DMS79 (cell line): ENCODE results near the gene PRDX2.
"Not testable (repeated sequence)": the region's sequence is repeated elsewhere in the genome, so short reads cannot be mapped to it uniquely, and the experiment has no call there.

ENCODE experiments used
- DNase-seq: peaks from one replicate; lab custom pipeline; 2025; lab: John Stamatoyannopoulos, UW

The PRDX2 gene

GRCh38 chr19:12825254-12826131 lies 23.9 kb upstream of the PRDX2 start:
- DNase-seq = no peak

- no peak for DNase-seq
These were observed 20.2 kb upstream of the PRDX2 start for GRCh38 chr19:12821761-12822160.

DNA sequence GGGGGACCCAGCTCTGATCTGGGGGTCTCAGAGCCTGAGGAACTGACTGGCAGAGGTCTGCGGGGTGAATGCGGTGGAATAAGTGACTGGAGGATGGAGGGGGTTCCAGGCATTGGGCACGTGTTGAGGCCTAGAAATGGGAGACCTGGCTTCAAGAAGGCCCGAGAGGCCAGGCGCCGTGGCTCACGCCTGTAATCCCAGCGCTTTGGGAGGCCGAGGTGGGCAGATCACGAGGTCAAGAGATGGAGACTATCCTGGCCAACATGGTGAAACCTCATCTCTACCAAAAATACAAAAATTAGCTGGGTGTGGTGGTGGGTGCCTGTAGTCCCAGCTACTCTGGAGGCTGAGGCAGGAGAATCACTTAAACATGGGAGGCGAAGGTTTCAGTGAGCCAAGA lies 16.2 kb upstream of the PRDX2 start:
- DNase-seq = not testable (repeated sequence)

DNA sequence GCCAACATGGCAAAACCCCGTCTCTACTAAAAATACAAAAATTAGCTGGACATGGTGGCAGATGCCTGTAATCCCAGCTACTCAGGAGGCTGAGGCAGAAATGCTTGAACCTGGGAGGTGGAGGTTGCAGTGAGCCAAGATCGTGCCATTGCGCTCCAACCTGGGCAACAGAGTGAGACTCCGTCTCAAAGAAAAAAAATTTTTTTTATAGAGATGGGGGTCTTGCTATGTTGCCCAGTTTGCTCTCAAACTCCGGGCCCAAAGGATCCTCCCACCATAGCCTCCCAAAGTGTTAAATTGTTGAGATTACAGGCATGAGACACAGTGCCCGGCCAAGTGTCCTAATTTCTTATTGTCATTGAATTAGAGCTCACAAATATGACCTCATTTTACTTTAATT lies 15.6 kb upstream of the PRDX2 start:
- not testable (repeated sequence) for DNase-seq

DNA sequence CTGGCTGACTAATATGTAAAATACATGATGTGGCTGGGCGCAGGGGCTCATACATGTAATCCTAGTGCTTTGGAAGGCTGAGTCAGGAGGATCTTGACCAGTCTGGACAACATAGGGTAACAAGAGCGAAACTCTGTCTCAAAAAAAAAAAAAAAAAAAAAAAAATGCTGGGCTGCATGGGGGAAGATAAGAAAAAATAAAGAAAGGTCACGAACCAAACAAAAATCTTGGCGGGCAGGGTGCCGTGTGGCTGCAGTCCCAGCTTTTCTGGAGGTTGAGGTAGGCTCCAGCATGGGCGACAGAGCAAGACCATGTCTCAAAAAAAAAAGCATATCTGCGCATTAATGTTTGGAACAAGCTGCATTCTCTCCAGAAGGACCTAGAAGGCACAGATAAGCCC lies 13.5 kb upstream of the PRDX2 start:
- DNase-seq = no peak

DNA sequence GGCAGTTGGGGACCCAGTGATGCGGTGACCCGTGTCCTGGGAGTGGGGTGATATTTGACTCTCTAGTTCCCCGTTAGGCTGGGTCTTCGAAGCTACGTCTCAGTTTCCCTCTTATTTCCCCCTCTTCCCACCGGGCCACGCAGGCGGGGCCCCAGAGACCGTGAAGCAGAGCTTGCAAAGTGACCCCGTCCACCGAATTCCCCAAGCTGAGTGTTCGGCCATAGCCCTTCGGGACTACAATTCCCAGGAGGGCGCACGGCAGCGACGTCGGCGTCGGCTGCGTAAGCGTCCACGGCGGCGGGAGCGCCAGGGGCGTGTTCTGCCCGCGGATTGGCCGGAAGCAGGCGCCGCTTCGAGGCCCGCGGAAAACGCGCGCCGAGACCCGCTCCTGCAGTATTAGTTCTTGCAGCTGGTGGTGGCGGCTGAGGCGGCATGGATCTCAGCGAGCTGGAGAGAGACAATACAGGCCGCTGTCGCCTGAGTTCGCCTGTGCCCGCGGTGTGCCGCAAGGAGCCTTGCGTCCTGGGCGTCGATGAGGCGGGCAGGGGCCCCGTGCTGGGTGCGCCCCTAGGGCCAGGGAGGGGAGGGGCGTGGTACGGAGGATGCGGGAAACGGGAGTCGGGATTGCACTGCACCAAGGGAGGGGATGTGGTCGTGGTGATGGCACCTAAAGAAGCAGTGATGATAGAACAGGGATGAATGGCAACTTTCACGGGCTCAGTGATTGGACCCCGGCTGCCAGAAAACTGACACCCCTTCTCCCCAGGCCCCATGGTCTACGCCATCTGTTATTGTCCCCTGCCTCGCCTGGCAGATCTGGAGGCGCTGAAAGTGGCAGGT lies 4.9 kb upstream of the PRDX2 start, which contains the start of gene RNASEH2A:
Gene RNASEH2A (plus strand): TSS at position 343 of the 840 bp plus-strand sequence. CDS start 90 bp downstream, at position 433.
- DNase-seq = peak; percentile 70

- DNase-seq = no peak
These were observed 2.5 kb upstream of the PRDX2 start for GRCh38 chr19:12804051-12804450.

DNA sequence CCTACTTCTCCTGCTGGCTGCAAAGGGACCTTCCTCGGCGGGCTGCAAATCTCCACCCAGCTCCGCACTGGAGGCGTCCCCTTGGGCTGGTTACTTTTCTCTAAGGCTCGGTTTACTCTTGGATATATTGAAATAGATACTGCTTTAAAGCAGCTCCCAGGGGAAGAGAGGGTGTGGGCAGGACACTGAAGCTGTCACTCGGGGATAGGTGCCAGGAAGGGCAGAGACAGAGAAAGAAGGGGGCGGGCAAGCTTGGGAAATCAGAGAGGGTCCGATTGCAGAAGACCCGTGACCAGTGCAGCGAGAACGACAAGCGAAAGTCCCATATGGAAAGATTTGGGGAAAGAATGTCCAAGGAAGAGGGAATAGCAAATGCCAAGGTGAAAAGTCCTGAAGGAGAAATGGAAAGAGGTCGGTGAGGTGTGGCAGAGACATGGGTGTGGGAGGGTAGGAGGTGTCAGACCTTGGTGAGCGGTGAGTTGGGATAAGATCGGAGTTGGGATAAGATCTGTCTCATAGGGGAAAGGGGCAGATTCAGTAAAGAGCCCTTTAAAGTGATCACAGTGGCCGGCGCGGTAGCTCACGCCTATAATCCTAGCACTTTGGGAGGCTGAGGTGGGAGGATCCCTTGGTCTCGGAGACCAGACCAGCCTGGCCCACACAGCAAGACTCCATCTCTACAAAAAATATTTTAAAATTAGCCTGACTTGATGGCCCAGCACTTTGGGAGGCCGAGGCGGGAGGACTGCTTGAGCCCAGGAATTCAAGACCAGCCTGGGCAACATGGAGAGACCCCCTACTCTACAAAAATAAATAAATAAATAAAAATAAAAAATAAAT lies 887 bp upstream of the PRDX2 start:
- no peak for DNase-seq

GRCh38 chr19:12800923-12801465 lies 606 bp downstream of the PRDX2 start:
- no peak for DNase-seq

DNA sequence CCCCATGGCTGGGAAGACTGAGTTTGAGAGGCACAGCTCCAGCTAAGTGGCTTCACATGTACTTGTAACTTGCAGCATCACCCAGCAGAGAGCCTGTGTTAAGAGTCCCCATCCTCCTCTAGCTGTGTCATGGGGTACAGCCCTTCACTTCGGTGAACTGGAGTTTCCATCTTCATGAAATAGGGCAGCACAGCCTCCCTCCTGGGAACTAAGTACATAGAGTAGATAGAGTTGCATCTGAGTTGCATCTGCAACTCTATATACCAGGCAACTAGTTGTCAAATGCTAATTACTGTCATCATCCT lies 1.2 kb downstream of the PRDX2 start:
- DNase-seq = no peak

- DNase-seq = no peak
These were observed 1.7 kb downstream of the PRDX2 start for GRCh38 chr19:12799742-12800465.

- not testable (repeated sequence) for DNase-seq
These were observed 4.0 kb downstream of the PRDX2 start for GRCh38 chr19:12797607-12798006.

DNA sequence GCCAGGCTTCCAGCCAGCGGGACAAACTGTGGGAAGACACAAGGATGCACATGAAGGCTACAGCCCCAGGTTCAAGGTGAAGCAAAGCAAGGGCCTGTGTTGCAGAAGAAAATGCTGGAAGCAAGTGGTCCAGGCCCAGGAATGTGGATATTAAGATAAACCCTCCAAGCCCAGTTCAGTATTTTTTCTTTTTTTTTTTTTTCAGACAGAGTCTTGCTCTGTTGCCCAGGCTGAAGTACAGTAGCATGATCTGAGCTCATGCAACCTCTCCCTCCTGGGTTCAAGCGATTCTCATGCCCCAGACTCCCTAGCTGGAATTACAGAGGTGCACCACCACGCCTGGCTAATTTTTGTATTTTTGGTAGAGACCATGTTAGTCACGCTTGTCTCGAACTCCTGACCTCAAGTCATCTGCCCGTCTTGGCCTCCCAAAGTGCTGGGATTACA lies 4.4 kb downstream of the PRDX2 start:
- DNase-seq = no peak

- DNase-seq = peak; percentile 68
These were observed 5.2 kb downstream of the PRDX2 start for GRCh38 chr19:12796146-12797071.

DNA sequence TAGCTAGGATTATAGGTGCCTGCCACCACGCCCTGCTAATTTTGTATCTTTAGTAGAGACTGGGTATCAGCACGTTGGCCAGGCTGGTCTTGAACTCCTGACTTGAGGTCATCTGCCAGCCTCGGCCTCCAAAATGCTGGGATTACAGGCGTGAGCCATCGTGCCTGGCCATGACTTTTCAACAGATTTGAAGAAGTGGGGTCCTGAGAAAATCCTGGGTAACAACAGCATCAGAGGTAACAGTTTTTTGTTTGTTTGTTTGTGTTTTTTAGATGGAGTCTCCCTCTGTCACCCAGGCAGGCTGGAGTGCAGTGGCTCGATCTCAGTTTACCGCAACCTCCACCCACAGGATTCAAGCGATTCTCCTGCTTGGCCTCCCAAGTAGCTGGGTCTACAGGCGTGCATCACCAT lies 6.6 kb downstream of the PRDX2 start:
- DNase-seq = no peak

- DNase-seq = no peak
These were observed 7.2 kb downstream of the PRDX2 start for GRCh38 chr19:12794196-12794941.

DNA sequence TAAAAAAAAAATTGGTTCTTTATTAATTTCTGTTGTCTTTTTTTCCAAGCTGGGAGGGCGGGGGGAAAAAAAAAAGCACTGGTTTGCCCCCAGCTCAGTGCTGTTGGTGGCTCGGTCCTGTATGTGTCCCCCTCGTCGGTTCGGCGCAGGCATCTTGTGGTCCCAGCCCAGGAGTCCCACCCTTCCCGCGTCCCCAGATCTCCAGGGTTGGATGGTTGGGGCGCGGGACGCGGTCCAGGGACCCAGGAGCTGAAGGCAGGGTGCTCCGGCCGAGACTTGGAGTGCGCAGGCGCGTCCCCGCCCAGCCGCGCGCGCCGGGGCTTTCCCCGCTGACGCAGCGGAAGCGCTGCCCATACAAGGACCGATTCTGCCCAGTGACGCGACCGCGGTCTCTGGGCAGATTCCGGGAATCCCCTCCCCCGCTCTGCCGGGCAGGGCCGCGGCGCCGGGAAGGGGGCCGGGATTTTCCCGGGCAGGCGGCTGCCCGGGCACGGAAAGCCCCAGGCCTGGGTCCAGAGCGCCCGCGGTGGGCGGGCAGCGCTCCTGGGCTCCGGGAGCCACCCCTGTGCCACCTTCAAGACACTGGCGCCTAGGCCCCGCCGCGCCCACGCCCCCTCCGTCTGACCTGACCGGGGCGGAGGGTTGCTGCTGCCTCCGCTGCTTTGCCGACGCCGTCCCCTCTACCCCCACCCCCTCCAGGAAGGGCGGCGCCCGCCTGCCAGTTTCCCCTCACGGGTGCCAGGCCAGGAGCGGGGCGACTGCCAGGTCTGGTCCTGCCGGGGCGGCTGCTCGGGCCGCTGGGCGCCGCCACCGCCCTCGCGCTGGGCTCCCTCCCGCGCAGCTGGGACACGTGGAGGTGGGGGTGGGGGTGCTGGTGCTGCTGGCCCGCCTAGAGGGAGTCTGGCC lies 8.1 kb downstream of the PRDX2 start:
- DNase-seq = peak; percentile 84

DNA sequence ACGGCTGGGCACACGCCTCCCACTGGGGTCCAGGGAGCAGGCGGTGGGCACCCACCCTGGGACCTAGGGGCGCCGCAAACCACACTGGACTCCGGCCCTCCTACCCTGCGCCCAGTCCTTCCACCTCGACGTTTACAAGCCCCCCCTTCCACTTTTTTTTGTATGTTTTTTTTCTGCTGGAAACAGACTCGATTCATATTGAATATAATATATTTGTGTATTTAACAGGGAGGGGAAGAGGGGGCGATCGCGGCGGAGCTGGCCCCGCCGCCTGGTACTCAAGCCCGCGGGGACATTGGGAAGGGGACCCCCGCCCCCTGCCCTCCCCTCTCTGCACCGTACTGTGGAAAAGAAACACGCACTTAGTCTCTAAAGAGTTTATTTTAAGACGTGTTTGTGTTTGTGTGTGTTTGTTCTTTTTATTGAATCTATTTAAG lies 8.7 kb downstream of the PRDX2 start:
- no peak for DNase-seq
